Thyroid gland (tissue), 4 donors: Measurements from ENCODE around the gene MEIOSIN. TPM values are rescaled to one million over a fixed set of nuclear protein-coding genes. Genes with fewer than 3 reads are reported as not detected.

ENCODE experiments used
- DNase-seq, 2 donors: peaks; one replicate each; pipeline ENCODE4 v3.0.0-alpha.2; 2019
- H3K27ac ChIP-seq, 3 donors: fragments of 200-600 bp; sonication (generic); 1 replicate in 2 of 3; 2 replicates in 1 of 3; pipeline ENCODE4 v1.5.1; 2016 to 2019; ENCODE audit warnings: mild to moderate bottlenecking in 1 of 3, moderate library complexity in 1 of 3
- H3K27me3 ChIP-seq: fragments of 200-600 bp; sonication (generic); one replicate; pipeline ENCODE4 v1.5.1; 2019
- H3K36me3 ChIP-seq, 2 donors: fragments of 200-600 bp; sonication (generic); one replicate each; pipeline ENCODE4 v1.5.1; 2016 to 2019
- H3K4me1 ChIP-seq, 2 donors: fragments of 200-600 bp; sonication (generic); one replicate each; pipeline ENCODE4 v1.5.1; 2017 to 2019
- H3K4me3 ChIP-seq, 3 donors: fragments of 200-600 bp; sonication (generic); replicated peaks in 1 of 3; 1 replicate in 2 of 3; 2 replicates in 1 of 3; pipeline ENCODE4 v1.5.1; 2016; ENCODE audit warnings: mild to moderate bottlenecking in 1 of 3
- H3K9me3 ChIP-seq: fragments of 200-600 bp; sonication (generic); one replicate; pipeline ENCODE4 v1.5.1; 2017
- POLR2A ChIP-seq, 2 donors: fragments of 450-650 bp; IDR thresholded peaks; one replicate each; pipeline ENCODE4 v1.6.1; 2017; ENCODE audit warnings: antibody characterized with exemption in 2 of 2, mild to moderate bottlenecking in 2 of 2, moderate library complexity in 1 of 2
- WGBS, 2 donors: methylation state at CpG; one replicate each; pipeline ENCODE4 v1.1.5; 2017; 5-methylcytosine and 5-hydroxymethylcytosine counted together
- intact Hi-C: fragments of 100-400 bp; cut with DNase I; formaldehyde crosslinking; loops from one replicate; pipeline ENCODE4 v1.15.1; 2023
- total RNA-seq, 4 donors: library from RNA; depleted of rRNA; stranded (reverse); fragments of >200 nt; gene quantifications; one replicate each; pipeline ENCODE4 v1.2.3, GENCODE V29; 2016
- TF ChIP-seq, protein P1 (sequence below), 6 experiments: fragments of 200-600 bp in 3 of 6; fragments of 450-650 bp in 3 of 6; sonication (generic) in 3 of 6; IDR thresholded peaks; one replicate each; pipeline ENCODE4 v1.5.1; 2016 to 2019; ENCODE audit warnings: antibody characterized with exemption in 6 of 6, mild to moderate bottlenecking in 2 of 6, inconsistent platforms in 1 of 6, moderate library complexity in 1 of 6

The MEIOSIN gene
- total RNA-seq, 4 donors from 2014 or later, result not detected

DNA sequence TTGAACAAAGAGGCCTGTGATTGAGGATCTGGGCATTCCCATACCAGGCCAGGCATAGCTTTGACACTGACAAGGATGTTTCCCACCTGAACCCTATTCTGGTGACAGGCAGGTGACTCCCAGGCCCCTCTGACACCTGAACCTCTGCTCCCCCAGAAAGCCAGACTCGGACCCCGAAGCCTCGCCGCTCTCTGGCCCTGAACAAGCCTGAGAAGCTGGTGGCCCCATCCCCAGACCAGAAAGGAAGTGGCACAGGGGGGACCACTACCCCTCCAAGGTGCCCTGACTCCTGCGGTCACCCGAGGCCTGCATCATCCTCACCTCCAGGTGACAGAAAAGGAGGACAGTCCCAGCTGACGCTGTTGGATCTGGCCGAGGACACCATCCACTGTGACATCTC is 21.1 kb downstream of the MEIOSIN start:
- intact Hi-C loops, result no loop called here
- 67 to 89% methylated on average over 2 to 8 of the region's 8 CpGs for WGBS, 2 donors
- DNase-seq, result no peak

GRCh38 chr19:45757695-45758094 is 24.5 kb downstream of the MEIOSIN start:
- no peak for DNase-seq
- TF ChIP-seq, protein P1, sequence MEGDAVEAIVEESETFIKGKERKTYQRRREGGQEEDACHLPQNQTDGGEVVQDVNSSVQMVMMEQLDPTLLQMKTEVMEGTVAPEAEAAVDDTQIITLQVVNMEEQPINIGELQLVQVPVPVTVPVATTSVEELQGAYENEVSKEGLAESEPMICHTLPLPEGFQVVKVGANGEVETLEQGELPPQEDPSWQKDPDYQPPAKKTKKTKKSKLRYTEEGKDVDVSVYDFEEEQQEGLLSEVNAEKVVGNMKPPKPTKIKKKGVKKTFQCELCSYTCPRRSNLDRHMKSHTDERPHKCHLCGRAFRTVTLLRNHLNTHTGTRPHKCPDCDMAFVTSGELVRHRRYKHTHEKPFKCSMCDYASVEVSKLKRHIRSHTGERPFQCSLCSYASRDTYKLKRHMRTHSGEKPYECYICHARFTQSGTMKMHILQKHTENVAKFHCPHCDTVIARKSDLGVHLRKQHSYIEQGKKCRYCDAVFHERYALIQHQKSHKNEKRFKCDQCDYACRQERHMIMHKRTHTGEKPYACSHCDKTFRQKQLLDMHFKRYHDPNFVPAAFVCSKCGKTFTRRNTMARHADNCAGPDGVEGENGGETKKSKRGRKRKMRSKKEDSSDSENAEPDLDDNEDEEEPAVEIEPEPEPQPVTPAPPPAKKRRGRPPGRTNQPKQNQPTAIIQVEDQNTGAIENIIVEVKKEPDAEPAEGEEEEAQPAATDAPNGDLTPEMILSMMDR (IDR thresholded peaks at IDR 0.05), result no peak
- no peak for TF ChIP-seq POLR2A (IDR thresholded peaks at IDR 0.05)
- intact Hi-C loops, result no loop called here
- H3K27ac ChIP-seq, result no peak overlapping the region
- no peaks in the 10 kb centered on the region for H3K4me1 ChIP-seq
- no peak overlapping the region for H3K4me3 ChIP-seq
- no peaks in the 10 kb centered on the region for H3K36me3 ChIP-seq
- no peaks in the 10 kb centered on the region for H3K9me3 ChIP-seq
- H3K27me3 ChIP-seq, result no peaks in the 10 kb centered on the region
- WGBS, 2 donors, result 80 to 81% methylated on average over 9 of the region's 9 CpGs

More for the DNA sequence above, 21.1 kb downstream of the MEIOSIN start:
- H3K9me3 ChIP-seq, result no peaks in the 10 kb centered on the region
- TF ChIP-seq POLR2A (IDR thresholded peaks at IDR 0.05), result no peak
- TF ChIP-seq, protein P1 (IDR thresholded peaks at IDR 0.05), result no peak
- no peaks in the 10 kb centered on the region for H3K27me3 ChIP-seq
- H3K36me3 ChIP-seq, result no peaks in the 10 kb centered on the region
- H3K4me1 ChIP-seq, result no peaks in the 10 kb centered on the region
- no peak overlapping the region for H3K27ac ChIP-seq
- H3K4me3 ChIP-seq, result no peak overlapping the region

- no peak for DNase-seq
- 86 to 94% methylated on average over 5 to 9 of the region's 9 CpGs for WGBS, 2 donors
Measured at GRCh38 chr19:45758921-45759320, 25.7 kb downstream of the MEIOSIN start.

DNA sequence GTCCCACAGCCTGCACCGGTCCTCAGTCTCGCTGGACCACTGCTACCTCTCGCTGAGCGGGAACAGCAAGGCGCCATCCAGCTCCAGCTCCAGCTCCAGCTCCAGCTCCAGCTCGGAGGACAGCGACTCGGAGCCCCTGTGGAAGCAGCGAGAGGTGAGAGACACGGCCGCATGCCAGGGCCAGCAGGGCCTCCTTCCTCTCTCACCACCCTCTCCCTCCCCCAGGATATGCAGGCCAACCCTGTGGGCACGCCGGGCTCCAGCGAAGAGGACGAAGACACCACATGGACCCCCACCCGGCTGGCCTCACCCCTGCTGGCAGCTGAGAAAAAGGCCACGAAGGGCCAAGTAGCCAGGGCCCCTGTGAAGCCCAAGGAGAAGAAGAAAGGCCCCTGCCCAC is 28.5 kb downstream of the MEIOSIN start:
- H3K27me3 ChIP-seq, result no peaks in the 10 kb centered on the region
- H3K27ac ChIP-seq, result no peak overlapping the region
- H3K4me3 ChIP-seq, result no peak overlapping the region
- H3K4me1 ChIP-seq, result peaks cover 28 to 32% of the 10 kb centered on the region in 2 donors
- intact Hi-C loops, result loop anchor here (10.0 kb wide), 1 partner anchor 47 kb away; no protein-coding TSS in a partner anchor
- TF ChIP-seq, protein P1 (IDR thresholded peaks at IDR 0.05), result no peak
- no peak for TF ChIP-seq POLR2A (IDR thresholded peaks at IDR 0.05)
- WGBS, 2 donors, result 79 to 86% methylated on average over 4 to 11 of the region's 17 CpGs
- DNase-seq, result no peak
- no peaks in the 10 kb centered on the region for H3K9me3 ChIP-seq
- peaks cover 0 to 3% of the 10 kb centered on the region in 2 donors for H3K36me3 ChIP-seq

More at GRCh38 chr19:45758921-45759320, 25.7 kb downstream of the MEIOSIN start:
- Histone ChIP-seq H3K36me3 (no peaks in the 10 kb centered on the region), H3K4me3 (no peak overlapping the region), H3K27ac (no peak overlapping the region), H3K9me3 (no peaks in the 10 kb centered on the region), H3K4me1 (peaks cover 4% of the 10 kb centered on the region in 2 donors), H3K27me3 (no peaks in the 10 kb centered on the region)
- intact Hi-C loops, result no loop called here
- TF ChIP-seq, protein P1 (IDR thresholded peaks at IDR 0.05), result no peak
- TF ChIP-seq POLR2A (IDR thresholded peaks at IDR 0.05), result no peak

GRCh38 chr19:45762870-45763631 is 29.8 kb downstream of the MEIOSIN start:
- TF ChIP-seq, protein P1 (IDR thresholded peaks at IDR 0.05), result no peak
- no peak for TF ChIP-seq POLR2A (IDR thresholded peaks at IDR 0.05)
- peaks cover 33 to 37% of the 10 kb centered on the region in 2 donors for H3K4me1 ChIP-seq
- H3K4me3 ChIP-seq, result no peak overlapping the region
- H3K36me3 ChIP-seq, result peaks cover 0 to 3% of the 10 kb centered on the region in 2 donors
- no peak for DNase-seq
- H3K27me3 ChIP-seq, result no peaks in the 10 kb centered on the region
- intact Hi-C loops, result loop anchor here (10.0 kb wide), 1 partner anchor 48 kb away; no protein-coding TSS in a partner anchor
- H3K9me3 ChIP-seq, result no peaks in the 10 kb centered on the region
- 87 to 95% methylated on average over 10 to 12 of the region's 15 CpGs for WGBS, 2 donors
- H3K27ac ChIP-seq, result no peak overlapping the region
